Peyer's patch (tissue), 4 donors: ENCODE results near the gene AGR3.

Experiments used
- POLR2A ChIP-seq, 2 donors: fragments of 450-650 bp; IDR thresholded peaks; one replicate each; pipeline ENCODE4 v1.5.1; 2017; ENCODE audit warnings: antibody characterized with exemption in 2 of 2, mild to moderate bottlenecking in 2 of 2, moderate library complexity in 2 of 2
- TF ChIP-seq, protein P1 (sequence below), 6 experiments: fragments of 450-650 bp in 4 of 6; fragments of 200-600 bp in 2 of 6; sonication (generic) in 1 of 6; IDR thresholded peaks; one replicate each; pipeline ENCODE4 v1.5.1; 2017 to 2019; ENCODE audit warnings: antibody characterized with exemption in 6 of 6, mild to moderate bottlenecking in 3 of 6, moderate library complexity in 1 of 6

GRCh38 chr7:16811551-16811950, 70.2 kb downstream of the AGR3 start:
- TF ChIP-seq, protein P1, sequence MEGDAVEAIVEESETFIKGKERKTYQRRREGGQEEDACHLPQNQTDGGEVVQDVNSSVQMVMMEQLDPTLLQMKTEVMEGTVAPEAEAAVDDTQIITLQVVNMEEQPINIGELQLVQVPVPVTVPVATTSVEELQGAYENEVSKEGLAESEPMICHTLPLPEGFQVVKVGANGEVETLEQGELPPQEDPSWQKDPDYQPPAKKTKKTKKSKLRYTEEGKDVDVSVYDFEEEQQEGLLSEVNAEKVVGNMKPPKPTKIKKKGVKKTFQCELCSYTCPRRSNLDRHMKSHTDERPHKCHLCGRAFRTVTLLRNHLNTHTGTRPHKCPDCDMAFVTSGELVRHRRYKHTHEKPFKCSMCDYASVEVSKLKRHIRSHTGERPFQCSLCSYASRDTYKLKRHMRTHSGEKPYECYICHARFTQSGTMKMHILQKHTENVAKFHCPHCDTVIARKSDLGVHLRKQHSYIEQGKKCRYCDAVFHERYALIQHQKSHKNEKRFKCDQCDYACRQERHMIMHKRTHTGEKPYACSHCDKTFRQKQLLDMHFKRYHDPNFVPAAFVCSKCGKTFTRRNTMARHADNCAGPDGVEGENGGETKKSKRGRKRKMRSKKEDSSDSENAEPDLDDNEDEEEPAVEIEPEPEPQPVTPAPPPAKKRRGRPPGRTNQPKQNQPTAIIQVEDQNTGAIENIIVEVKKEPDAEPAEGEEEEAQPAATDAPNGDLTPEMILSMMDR (IDR thresholded peaks at IDR 0.05): no peak
- TF ChIP-seq POLR2A (IDR thresholded peaks at IDR 0.05): no peak
